ENCODE results near the gene UGT1A6. TPM values are rescaled to one million over a fixed set of nuclear protein-coding genes. Genes with fewer than 3 reads are reported as not detected.
"Not testable (repeated sequence)": the region's sequence is repeated elsewhere in the genome, so short reads cannot be mapped to it uniquely, and the experiment has no call there.

UGT1A6 gene
- not detected in 2 replicates for polyA plus RNA-seq (2014; cell fraction: cytosol; rRNA removed)
- polyA plus RNA-seq (2014; cell fraction: nucleus; rRNA removed): not detected in 2 replicates

- no peak for DNase-seq (ENCODE audit: low spot score)
Observed at GRCh38 chr2:233692648-233693047, at the start of gene UGT1A6. Gene UGT1A6 (plus strand): TSS chr2:233692890. CDS start chr2:233693005, 115 bp downstream.

GRCh38 chr2:233643128-233643527, 49.6 kb upstream of the UGT1A6 start:
- DNase-seq (ENCODE audit: low spot score): peak; percentile 3

GRCh38 chr2:233646033-233646432, 46.7 kb upstream of the UGT1A6 start:
- not testable (repeated sequence) for DNase-seq (ENCODE audit: low spot score)

- no peak for DNase-seq (ENCODE audit: low spot score)
Observed at GRCh38 chr2:233650981-233651380, 41.7 kb upstream of the UGT1A6 start.

- DNase-seq (ENCODE audit: low spot score): no peak
Observed at GRCh38 chr2:233651430-233651829, 41.3 kb upstream of the UGT1A6 start.

- DNase-seq (ENCODE audit: low spot score): no peak
Observed at GRCh38 chr2:233654501-233654900, 38.2 kb upstream of the UGT1A6 start.

- DNase-seq (ENCODE audit: low spot score): no peak
Observed at GRCh38 chr2:233655043-233655442, 37.6 kb upstream of the UGT1A6 start.

GRCh38 chr2:233655943-233656342, 36.7 kb upstream of the UGT1A6 start:
- not testable (repeated sequence) for DNase-seq (ENCODE audit: low spot score)

- DNase-seq (ENCODE audit: low spot score): no peak
Observed at GRCh38 chr2:233656443-233656842, 36.2 kb upstream of the UGT1A6 start.

GRCh38 chr2:233658610-233659009, 34.1 kb upstream of the UGT1A6 start:
- no peak for DNase-seq (ENCODE audit: low spot score)

GRCh38 chr2:233663911-233664310, 28.8 kb upstream of the UGT1A6 start:
- no peak for DNase-seq (ENCODE audit: low spot score)

- DNase-seq (ENCODE audit: low spot score): no peak
Observed at GRCh38 chr2:233668605-233669260, 24.0 kb upstream of the UGT1A6 start.

- no peak for DNase-seq (ENCODE audit: low spot score)
Observed at GRCh38 chr2:233671290-233672161, 21.2 kb upstream of the UGT1A6 start, which contains the start of gene UGT1A9. Gene UGT1A9 (plus strand): TSS chr2:233671898. CDS start chr2:233671935, 37 bp downstream.

GRCh38 chr2:233672886-233673285, 19.8 kb upstream of the UGT1A6 start:
- no peak for DNase-seq (ENCODE audit: low spot score)

- DNase-seq (ENCODE audit: low spot score): no peak
Observed at GRCh38 chr2:233673896-233674295, 18.8 kb upstream of the UGT1A6 start.

GRCh38 chr2:233674314-233674713, 18.4 kb upstream of the UGT1A6 start:
- no peak for DNase-seq (ENCODE audit: low spot score)

- DNase-seq (ENCODE audit: low spot score): peak; percentile 36
Observed at GRCh38 chr2:233674995-233675394, 17.7 kb upstream of the UGT1A6 start.

- DNase-seq (ENCODE audit: low spot score): no peak
Observed at GRCh38 chr2:233676046-233676445, 16.6 kb upstream of the UGT1A6 start.

GRCh38 chr2:233679196-233679595, 13.5 kb upstream of the UGT1A6 start:
- no peak for DNase-seq (ENCODE audit: low spot score)

GRCh38 chr2:233680361-233681045, 12.2 kb upstream of the UGT1A6 start:
- no peak for DNase-seq (ENCODE audit: low spot score)

GRCh38 chr2:233681521-233682099, 11.1 kb upstream of the UGT1A6 start, which contains the start of gene UGT1A7:
Gene UGT1A7 (plus strand): TSS chr2:233681901. CDS start chr2:233681938, 37 bp downstream.
- DNase-seq (ENCODE audit: low spot score): no peak

Measured in SK-N-DZ (cell line).